CD4-positive, alpha-beta T cell (primary cell): ENCODE measurements around the gene RASGRF2. TPM values are rescaled to one million over a fixed set of nuclear protein-coding genes. Genes with fewer than 3 reads are reported as not detected.
"Not testable (repeated sequence)": the region's sequence is repeated elsewhere in the genome, so short reads cannot be mapped to it uniquely, and the experiment has no call there.

ENCODE experiments used
- ATAC-seq: fragments of 200-7000 bp; cut with Tn5 transposase; one replicate; pipeline ENCODE4 v1.10.0; 2022; ENCODE audit warnings: mild to moderate bottlenecking; ENCODE audit not compliant: poor library complexity
- CTCF ChIA-PET: fragments of 350-600 bp; sonication (Branson Sonifier 250); formaldehyde crosslinking; loops from one replicate; lab custom pipeline; 2021; ENCODE audit warnings: antibody characterized with exemption, inconsistent platforms; lab: Charles Lee
- POLR2A ChIA-PET: fragments of 350-600 bp; sonication (Branson Sonifier 250); formaldehyde crosslinking; loops from one replicate; lab custom pipeline; 2021; ENCODE audit warnings: antibody characterized with exemption, inconsistent platforms; lab: Charles Lee
- DNase-seq, 14 experiments: peaks; one replicate each; pipeline ENCODE4 v3.0.0-alpha.2; 2013 to 2020; ENCODE audit warnings: mixed read lengths in 2 of 14
- H3K27ac ChIP-seq, 2 donors: one replicate each; pipeline versions ENCODE4 v1.5.1 to v1.7.0; 2013; ENCODE audit warnings: low read length in 2 of 2, low read depth in 1 of 2, mild to moderate bottlenecking in 1 of 2
- H3K27me3 ChIP-seq, 2 experiments: 1 replicate in 1 of 2; 2 replicates in 1 of 2; pipeline versions ENCODE4 v1.6.1 to v1.7.0; 2013; ENCODE audit warnings: low read length in 2 of 2, control low read depth in 1 of 2, mild to moderate bottlenecking in 1 of 2, moderate library complexity in 1 of 2; ENCODE audit not compliant: insufficient read depth in 2 of 2, control insufficient read depth in 1 of 2
- H3K36me3 ChIP-seq: one replicate; pipeline ENCODE4 v1.6.1; 2013; ENCODE audit warnings: low read length, control low read depth; ENCODE audit not compliant: insufficient read depth
- H3K4me1 ChIP-seq: one replicate; pipeline ENCODE4 v1.6.1; 2013; ENCODE audit warnings: low read length, control low read depth; ENCODE audit not compliant: insufficient read depth
- H3K4me3 ChIP-seq: one replicate; pipeline ENCODE4 v1.5.1; 2013; ENCODE audit warnings: mild to moderate bottlenecking, low read length, moderate library complexity
- H3K9me3 ChIP-seq, 2 experiments: 1 replicate in 1 of 2; 2 replicates in 1 of 2; pipeline versions ENCODE4 v1.6.1 to v1.7.0; 2013; ENCODE audit warnings: low read length in 2 of 2, mild to moderate bottlenecking in 2 of 2, control low read depth in 1 of 2, moderate library complexity in 1 of 2; ENCODE audit not compliant: control insufficient read depth in 1 of 2, insufficient read depth in 1 of 2
- H3K27ac Mint-ChIP-seq: one replicate; pipeline ENCODE4 v1.8.0; 2020; ENCODE audit warnings: mixed read lengths
- H3K27me3 Mint-ChIP-seq: one replicate; pipeline ENCODE4 v1.8.0; 2021; ENCODE audit warnings: mixed read lengths
- H3K36me3 Mint-ChIP-seq: one replicate; pipeline ENCODE4 v1.8.0; 2021; ENCODE audit warnings: low read depth, mixed read lengths
- H3K4me1 Mint-ChIP-seq: one replicate; pipeline ENCODE4 v1.8.0; 2021; ENCODE audit warnings: low read depth, mixed read lengths
- H3K4me3 Mint-ChIP-seq: one replicate; pipeline ENCODE4 v1.8.0; 2020; ENCODE audit warnings: mild to moderate bottlenecking, mixed read lengths
- H3K9me3 Mint-ChIP-seq: one replicate; pipeline ENCODE4 v1.8.0; 2020; ENCODE audit warnings: mixed read lengths
- intact Hi-C, 2 experiments: fragments of 100-400 bp; cut with DNase I in 1 of 2; cut with micrococcal nuclease in 1 of 2; formaldehyde crosslinking; loops; one replicate each; pipeline versions ENCODE4 v1.15.1 to v1.9.0; 2023 to 2025; cut with DNase I, micrococcal nuclease
- total RNA-seq, 174 experiments: library from RNA in 2 of 174; stranded (reverse) in 2 of 174; gene quantifications; one replicate each; pipeline ENCODE4 v1.2.3 and lab custom pipeline; 2021 to 2026
- TF ChIP-seq, protein P1 (sequence below): fragments of 200-600 bp; IDR thresholded peaks from one replicate; pipeline ENCODE4 v1.8.0; 2022; ENCODE audit warnings: antibody characterized with exemption, mild to moderate bottlenecking

The RASGRF2 gene
- total RNA-seq, 2 experiments from 2014 or later = 21.9 to 24.9 TPM

DNA sequence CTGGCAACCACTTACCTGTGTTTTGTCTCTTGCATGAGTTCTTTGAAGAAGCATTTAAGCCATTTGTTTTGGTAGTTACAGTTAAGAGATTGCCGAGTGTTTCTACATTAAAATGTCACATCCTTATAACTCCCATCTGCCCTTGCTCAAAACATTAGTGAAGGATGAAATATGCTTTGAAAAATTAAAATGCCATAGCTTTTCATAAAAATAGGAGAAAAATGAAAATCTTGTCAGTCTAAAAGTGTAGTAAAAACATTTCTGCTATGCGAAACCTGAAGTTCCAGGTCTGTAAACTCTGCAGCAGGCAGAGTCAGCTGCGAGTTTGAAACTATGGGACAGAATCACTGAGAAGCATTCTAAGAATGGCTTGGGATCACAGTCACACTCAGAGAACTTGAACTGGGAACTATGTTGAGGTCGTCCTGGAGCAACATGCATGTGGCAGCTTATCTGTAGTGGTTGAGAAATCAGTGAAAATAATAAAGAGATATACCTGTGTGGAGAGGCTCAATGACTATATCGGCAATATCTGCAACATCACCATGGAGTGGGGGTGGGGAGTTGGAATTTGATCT, 67.4 kb downstream of the RASGRF2 start:
- Mint-ChIP-seq H3K36me3 (peaks cover 21% of the 10 kb centered on the region), H3K27ac (peak overlapping the region; percentile 30)
- POLR2A ChIA-PET = interaction anchor here (1.2 kb wide), 1 partner anchor 20 kb away, joined by 3 read pairs; no protein-coding TSS in a partner anchor

DNA sequence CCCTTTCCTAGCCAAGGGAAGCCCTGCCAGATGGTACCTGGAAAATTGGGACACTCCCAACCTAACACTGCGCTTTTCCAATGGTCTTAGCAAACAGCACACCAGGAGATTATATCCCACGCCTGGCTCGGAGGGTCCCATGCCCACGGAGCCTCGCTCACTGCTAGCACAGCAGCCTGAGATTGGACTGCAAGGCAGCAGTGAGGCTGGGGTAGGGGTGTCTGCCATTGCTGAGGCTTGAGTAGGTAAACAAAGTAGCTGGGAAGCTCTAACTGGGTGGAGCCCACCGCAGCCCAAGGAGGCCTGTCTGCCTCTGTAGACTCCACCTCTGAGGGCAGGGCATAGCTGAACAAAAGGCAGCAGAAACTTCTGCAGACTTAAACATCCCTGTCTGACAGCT, 68.7 kb downstream of the RASGRF2 start:
- H3K4me3 Mint-ChIP-seq, H3K27ac ChIP-seq, H3K9me3 ChIP-seq, H3K4me3 ChIP-seq, DNase-seq, H3K27me3 ChIP-seq, H3K27me3 Mint-ChIP-seq, intact Hi-C loops, ATAC-seq, H3K36me3 ChIP-seq, CTCF ChIA-PET, H3K27ac Mint-ChIP-seq, H3K9me3 Mint-ChIP-seq: not testable (repeated sequence)
- H3K36me3 Mint-ChIP-seq = peaks cover 21% of the 10 kb centered on the region
- peaks cover 57% of the 10 kb centered on the region for H3K4me1 Mint-ChIP-seq
- peaks cover 14% of the 10 kb centered on the region for H3K4me1 ChIP-seq
- POLR2A ChIA-PET = interaction anchor here (1.0 to 1.3 kb wide), 2 partner anchors 12 to 22 kb away, joined by 3 to 4 read pairs; no protein-coding TSS in a partner anchor

More for the DNA sequence above, 67.4 kb downstream of the RASGRF2 start:
- Histone ChIP-seq H3K27me3 (no peaks in the 10 kb centered on the region), H3K4me1 (peaks cover 24% of the 10 kb centered on the region), H3K4me3 (no peak overlapping the region), H3K36me3 (no peaks in the 10 kb centered on the region), H3K9me3 (peaks cover 0 to 5% of the 10 kb centered on the region in 2 experiments), H3K27ac (no peak overlapping the region)
- peaks cover 70% of the 10 kb centered on the region for H3K4me1 Mint-ChIP-seq
- H3K9me3 Mint-ChIP-seq = peaks cover 2% of the 10 kb centered on the region
- intact Hi-C loops = no loop called here
- TF ChIP-seq, protein P1, sequence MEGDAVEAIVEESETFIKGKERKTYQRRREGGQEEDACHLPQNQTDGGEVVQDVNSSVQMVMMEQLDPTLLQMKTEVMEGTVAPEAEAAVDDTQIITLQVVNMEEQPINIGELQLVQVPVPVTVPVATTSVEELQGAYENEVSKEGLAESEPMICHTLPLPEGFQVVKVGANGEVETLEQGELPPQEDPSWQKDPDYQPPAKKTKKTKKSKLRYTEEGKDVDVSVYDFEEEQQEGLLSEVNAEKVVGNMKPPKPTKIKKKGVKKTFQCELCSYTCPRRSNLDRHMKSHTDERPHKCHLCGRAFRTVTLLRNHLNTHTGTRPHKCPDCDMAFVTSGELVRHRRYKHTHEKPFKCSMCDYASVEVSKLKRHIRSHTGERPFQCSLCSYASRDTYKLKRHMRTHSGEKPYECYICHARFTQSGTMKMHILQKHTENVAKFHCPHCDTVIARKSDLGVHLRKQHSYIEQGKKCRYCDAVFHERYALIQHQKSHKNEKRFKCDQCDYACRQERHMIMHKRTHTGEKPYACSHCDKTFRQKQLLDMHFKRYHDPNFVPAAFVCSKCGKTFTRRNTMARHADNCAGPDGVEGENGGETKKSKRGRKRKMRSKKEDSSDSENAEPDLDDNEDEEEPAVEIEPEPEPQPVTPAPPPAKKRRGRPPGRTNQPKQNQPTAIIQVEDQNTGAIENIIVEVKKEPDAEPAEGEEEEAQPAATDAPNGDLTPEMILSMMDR = no peak
- H3K27me3 Mint-ChIP-seq = no peaks in the 10 kb centered on the region
- ATAC-seq = no peak
- DNase-seq = no peak
- H3K4me3 Mint-ChIP-seq = no peak overlapping the region
- CTCF ChIA-PET = no interaction called here

DNA sequence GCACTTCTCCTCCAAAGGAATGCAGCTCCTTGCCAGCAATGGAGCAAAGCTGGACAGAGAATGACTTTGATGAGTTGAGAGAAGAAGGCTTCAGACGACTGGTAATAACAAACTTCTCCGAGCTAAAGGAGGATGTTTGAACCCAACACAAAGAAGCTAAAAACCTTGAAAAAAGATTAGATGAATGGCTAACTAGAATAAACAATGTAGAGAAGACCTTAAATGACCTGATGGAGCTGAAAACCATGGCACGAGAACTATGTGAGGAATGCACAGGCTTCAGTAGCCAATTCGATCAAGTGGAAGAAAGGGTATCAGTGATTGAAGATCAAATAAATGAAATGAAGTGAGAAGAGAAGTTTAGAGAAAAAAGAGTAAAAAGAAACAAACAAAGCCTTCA, 69.6 kb downstream of the RASGRF2 start:
- H3K4me3 ChIP-seq, H3K36me3 ChIP-seq, H3K27ac ChIP-seq, DNase-seq, H3K27ac Mint-ChIP-seq, ATAC-seq, H3K9me3 Mint-ChIP-seq, H3K27me3 ChIP-seq, intact Hi-C loops, H3K27me3 Mint-ChIP-seq, H3K9me3 ChIP-seq: not testable (repeated sequence)
- Mint-ChIP-seq H3K36me3 (peaks cover 21% of the 10 kb centered on the region), H3K4me1 (peaks cover 52% of the 10 kb centered on the region), H3K4me3 (peak overlapping the region; percentile 51)
- ChIA-PET CTCF (interaction anchor here (0.7 kb wide), 1 partner anchor 620 kb away, joined by 3 read pairs; no protein-coding TSS in a partner anchor), POLR2A (interaction anchor here (1.0 to 1.3 kb wide), 2 partner anchors 13 to 23 kb away, joined by 3 to 4 read pairs; no protein-coding TSS in a partner anchor)
- H3K4me1 ChIP-seq = peaks cover 12% of the 10 kb centered on the region

DNA sequence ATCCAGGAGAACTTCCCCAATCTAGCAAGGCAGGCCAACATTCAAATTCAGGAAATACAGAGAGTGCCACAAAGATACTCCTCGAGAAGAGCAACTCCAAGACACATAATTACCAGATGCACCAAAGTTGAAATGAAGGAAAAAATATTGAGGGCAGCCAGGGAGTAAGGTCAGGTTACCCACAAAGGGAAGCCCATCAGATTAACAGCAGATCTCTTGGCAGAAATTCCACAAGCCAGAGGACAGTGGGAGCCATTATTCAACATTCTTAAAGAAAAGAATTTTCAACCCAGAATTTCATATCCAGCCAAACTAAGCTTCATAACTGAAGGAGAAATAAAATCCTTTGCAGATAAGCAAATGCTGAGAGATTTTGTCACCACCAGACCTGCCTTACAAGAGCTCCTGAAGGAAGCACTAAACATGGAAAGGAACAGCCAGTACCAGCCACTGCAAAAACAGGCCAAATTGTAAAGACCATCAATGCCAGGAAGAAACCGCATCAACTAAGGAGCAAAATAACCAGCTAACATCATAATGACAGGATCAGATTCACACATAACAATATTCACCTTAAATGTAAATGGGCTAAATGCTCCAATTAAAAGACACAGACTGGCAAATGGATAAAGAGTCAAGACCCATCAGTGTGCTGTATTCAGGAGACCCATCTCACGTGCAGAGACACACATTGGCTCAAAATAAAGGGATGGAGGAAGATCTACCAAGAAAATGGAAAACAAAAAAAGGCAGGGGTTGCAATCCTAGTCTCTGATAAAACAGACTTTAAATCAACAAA, 70.3 kb downstream of the RASGRF2 start:
- H3K36me3 Mint-ChIP-seq = peaks cover 26% of the 10 kb centered on the region
- ATAC-seq, H3K27me3 ChIP-seq, H3K36me3 ChIP-seq, DNase-seq, POLR2A ChIA-PET, H3K4me3 ChIP-seq, H3K27ac Mint-ChIP-seq, H3K4me3 Mint-ChIP-seq, intact Hi-C loops, H3K4me1 ChIP-seq, H3K9me3 Mint-ChIP-seq, H3K27me3 Mint-ChIP-seq, H3K27ac ChIP-seq, H3K9me3 ChIP-seq: not testable (repeated sequence)
- CTCF ChIA-PET = interaction anchor here (0.7 kb wide), 1 partner anchor 621 kb away, joined by 3 read pairs; no protein-coding TSS in a partner anchor
- H3K4me1 Mint-ChIP-seq = peaks cover 46% of the 10 kb centered on the region
